Occipital lobe (tissue), 2 donors: Measurements from ENCODE around the gene TRHDE. TPM values are rescaled to one million over a fixed set of nuclear protein-coding genes. Genes with fewer than 3 reads are reported as not detected.

Source experiments
- DNase-seq: peaks from one replicate; lab custom pipeline; 2025; lab: John Stamatoyannopoulos, UW
- total RNA-seq: library from RNA; depleted of rRNA; stranded (reverse); fragments of >200 nt; gene quantifications from one replicate; pipeline ENCODE4 v1.2.3, GENCODE V29; 2014

Gene TRHDE
- total RNA-seq, 1 donor from 2014 or later: 57.1 TPM

DNA sequence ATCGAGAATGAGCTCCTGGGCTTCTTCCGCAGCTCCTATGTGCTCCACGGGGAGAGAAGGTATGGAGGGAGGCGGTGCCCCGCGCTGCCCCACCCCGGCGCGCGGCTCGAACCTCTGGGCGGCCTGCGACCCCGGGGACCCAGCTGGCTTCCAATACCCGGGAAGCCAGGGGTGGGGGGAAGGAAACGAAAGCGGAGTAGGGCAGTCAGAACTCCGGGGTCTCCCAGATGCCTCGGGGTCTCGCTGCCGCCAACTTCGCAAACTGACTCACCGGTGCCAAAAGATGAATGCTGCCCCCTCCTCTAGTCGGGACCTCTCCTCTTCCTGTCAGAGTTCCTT is 1.3 kb downstream of the TRHDE start:
- no peak for DNase-seq

DNA sequence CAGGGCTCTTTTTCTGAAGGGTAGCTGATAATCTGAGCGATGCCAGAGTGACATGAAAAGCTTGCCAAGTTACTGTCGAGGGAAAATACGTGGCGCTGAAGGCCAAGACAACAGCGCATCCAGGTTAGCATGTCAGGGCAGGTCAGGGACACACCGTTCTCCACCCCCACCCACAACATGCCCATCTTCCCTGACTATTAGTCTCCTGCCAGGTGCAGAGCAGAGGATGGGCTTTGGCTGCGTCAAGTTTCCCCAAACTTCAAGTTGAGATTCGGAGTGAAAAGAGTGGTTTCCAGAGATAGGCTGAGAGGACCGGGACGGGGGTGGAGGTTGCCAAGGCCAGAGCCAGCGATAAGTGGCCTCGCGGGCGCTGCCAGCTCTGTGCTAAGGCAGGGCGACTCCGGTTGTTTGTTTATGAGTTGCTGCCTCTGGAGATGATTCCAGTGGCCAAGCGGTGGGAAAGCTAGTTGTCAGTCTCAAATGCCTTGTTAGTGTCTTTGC is 1.7 kb downstream of the TRHDE start:
- DNase-seq: no peak

DNA sequence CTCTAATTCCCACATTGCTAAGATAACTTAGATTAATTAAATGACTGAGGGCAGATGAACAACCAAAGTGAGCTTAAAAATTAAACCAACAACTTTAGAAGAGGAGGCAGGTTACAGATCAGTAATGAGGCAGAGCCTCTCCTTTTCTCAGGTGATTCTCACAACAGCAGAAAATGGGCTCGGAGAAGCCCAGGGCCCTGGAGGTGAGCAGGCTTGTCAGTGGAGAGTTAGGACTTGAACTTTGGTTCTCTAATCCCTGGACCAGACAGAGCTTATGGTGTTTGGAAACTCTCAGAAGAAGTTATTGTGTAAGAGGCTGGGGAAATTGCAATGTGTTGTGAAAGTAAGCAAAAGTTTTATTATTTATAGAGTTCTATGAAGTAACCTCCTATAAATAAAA is 2.8 kb downstream of the TRHDE start:
- no peak for DNase-seq

DNA sequence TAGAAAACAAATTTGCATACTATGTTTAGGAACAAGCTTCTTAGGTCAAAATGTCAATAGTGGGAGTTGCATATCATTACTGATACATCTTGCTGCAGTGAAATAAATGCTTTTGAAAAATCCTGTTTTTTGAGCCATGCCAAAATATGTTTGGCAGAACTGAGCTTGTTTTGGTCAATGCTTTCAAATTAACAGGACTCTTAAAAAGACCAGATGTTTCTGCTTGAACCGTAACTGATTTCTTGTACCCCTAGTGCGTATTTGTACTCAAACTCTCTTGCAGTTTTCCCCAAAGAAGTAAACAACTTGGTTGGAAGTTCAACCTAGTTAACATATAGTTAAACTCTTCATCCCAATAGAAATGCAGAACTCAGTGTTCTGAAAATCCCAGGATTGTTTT is 3.4 kb downstream of the TRHDE start:
- DNase-seq: no peak

DNA sequence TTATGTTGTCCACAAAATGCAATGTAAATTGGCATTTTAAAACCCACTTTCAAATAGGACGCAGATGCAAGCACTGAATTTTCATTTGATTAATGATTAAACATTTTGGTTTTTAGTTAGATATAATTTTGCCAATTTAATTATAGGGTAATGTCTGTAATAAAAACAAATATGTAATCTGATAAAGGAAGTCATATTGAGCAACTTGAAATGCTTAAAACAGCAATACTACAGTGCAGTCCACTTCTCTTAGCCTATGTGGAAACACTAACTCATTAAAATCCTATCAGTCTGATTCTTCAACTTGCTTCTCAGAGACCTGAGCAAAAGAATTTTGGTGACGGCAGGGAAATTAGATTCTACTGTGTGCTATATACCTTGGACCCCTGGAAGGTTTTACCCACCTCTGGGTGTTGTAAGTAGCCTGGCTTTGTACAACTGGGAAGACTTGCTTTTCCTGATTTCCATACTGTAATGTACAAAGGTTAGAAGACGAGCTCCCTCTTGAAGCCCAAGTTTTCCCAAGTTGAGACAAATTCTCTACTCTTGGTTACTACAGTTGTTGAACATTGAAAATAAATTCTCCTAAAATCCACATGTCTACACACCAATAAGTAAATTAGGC is 4.1 kb downstream of the TRHDE start:
- no peak for DNase-seq

DNA sequence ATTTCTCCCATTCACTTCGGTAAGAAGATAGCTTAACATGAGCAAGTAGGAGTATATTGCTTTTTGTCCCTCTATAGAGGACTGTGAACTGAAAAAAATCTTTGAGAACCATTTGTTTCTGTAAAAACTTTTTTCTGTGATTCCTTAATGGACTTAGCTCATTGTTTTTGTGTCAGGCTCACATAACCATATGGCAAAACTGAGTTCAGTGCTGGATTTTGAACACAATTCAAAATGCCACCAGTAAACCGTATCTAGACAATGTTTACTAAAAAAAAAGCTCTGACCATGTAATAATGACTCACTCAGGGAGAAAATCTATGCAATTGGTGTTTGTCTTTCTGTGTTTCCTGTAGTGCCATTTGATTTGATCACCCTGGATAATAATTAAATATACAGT is 5.2 kb downstream of the TRHDE start:
- no peak for DNase-seq

DNA sequence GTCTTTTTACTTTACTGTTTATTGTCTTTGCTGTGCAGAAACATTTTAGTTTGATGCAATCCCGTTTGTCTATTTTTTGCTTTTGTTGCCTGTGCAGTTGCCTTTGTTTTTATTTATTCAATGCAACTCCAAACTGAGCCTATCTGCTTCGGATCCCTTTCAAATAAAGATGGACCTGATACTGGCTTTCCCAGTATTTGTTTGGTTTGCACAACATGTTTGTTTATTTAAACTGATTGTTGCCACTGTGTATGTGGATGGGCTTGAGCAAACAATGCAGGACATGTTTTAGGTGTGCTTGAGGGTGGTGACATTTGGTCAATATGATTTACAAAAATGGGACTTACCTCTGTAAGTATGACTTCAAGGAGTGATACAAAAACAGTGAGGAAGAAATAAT is 6.7 kb downstream of the TRHDE start:
- DNase-seq: no peak

DNA sequence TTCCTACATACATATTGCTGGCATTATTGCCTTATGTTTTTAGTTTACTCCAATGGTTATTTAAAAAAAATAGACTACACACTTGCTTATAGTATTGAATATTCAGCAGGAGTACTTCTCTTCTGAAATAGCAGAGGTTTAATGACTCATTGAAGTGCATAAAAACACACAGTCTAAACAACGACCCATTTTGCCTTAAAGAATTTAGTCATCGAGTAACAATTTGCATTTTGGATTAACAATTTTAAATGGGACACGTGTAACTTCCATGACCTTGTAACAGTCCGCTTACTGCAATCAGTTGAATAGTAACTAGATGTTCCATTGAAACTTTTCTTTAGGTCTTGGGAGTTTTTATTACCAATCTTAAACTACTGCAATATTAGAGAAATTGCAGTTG is 9.0 kb downstream of the TRHDE start:
- no peak for DNase-seq

DNA sequence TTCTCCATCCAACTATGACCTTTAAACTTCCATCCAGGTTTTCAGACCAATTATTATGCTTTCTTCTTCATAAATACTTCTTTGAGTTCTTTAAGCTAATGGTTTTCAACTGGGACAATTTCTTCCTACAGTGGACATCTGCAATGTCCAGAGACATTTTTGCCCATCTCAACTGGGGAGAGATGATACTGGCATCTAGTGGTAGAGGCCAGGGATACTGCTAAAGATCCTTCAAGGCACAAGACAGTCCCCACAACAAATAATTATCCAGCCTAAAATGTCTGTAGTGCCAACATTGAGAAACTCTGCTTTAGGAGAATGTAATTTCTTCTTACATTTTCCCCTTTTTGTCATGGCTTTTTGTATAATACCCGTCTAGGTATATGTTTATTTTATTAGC is 10.6 kb downstream of the TRHDE start:
- no peak for DNase-seq

DNA sequence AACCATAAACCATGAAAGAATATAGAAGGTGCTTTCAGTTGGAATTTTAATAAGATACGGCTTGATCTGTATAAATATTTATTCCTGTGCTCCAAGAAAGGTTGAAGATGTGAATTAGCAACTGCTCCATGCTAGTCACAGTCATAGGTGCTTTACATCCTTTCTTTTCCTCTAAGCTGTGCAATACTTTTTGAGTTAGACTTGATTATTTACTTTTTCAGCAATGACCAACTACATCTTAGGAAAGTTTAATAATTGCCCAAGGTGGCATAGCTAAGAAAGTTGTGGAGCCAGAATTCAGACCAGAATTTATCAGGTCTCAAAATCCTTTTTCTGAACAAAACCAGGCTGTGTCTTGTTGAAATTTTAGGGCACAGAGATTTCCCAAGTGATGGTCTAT is 13.7 kb downstream of the TRHDE start:
- DNase-seq: no peak

DNA sequence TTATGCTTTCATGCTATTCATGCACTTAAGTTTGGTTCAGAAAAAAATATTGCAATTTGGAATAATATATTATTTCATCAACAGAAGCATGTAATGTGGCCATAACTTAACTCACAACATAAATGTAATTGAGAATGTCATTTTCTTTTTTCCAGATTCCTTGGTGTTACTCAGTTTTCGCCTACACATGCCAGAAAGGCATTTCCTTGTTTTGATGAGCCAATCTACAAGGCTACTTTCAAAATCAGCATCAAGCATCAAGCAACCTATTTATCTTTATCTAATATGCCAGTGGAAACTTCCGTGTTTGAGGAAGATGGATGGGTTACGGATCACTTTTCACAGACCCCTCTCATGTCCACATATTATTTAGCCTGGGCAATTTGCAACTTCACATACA is 14.4 kb downstream of the TRHDE start:
- DNase-seq: no peak

DNA sequence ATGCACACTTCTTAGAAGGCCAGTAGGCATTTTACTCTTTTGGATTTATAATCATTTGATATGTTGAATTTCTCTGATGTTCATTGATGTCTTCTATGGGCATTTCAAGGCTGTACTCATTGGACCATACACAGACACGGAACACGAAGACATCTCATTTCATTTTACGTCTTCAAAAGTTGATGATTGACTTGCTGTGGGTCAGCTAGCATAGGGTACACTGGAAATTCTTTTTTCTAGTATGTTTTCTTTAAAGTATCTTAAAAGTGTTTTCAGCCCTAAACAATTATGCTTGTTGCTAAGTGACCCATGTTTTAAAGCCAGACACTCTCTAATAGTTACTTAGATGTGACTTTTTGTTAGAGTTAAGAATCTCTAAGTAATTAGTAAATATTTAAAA is 16.3 kb downstream of the TRHDE start:
- no peak for DNase-seq

DNA sequence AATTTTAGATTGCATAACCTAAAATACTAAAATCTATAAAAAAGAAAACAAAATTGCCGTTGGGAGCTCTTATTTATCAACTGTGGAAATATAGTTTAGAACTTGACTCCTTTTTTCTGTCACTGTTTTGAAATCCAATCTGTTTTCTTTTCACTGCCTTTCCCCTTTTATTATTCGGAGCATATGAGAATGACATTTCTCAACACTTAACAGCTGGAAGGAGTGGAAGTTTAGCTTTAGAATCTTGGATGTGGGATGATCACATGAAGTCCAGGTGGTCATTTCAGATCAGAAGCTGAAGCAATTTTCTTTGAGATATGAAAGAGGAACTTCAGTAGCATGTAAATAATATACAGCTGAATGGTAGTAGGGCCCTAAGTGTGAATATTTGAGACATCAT is 16.7 kb downstream of the TRHDE start:
- DNase-seq: no peak

DNA sequence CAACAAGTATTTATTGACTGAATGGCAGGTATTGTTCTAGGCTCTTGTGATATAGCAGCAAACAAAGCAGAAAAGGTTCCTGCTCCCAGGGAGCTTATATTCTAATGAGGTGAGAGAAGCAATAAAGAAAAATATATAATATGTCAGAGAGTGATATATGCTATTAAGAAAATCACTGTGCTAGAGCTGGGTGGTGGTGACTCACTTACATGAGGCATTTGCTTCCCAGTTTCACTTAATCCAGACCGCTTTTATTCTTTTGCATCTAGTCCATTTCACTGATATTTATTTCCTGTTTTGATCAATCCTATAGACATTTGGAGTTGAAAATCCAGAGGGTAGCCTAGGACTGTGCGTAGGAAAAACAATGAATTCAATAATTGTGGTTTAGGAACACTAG is 17.5 kb downstream of the TRHDE start:
- DNase-seq: no peak

DNA sequence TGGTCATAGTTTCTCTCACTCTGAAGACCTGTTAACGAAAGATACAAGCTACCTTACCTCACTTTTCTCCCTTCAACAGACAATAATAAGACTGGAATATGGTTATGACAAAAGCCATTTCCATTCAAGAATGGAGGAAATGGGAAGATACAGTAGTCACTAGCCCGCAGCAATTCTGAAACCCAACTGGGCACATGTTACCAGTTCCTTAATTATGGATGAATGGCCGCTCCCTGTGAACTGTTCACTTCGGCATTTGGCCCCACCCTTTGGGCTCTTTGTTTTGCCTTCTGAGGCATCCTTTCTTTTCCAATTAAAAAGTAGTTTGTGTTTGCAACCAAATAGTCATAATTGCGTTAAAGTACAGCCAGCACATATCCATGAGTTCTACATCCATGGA is 19.0 kb downstream of the TRHDE start:
- DNase-seq: no peak

DNA sequence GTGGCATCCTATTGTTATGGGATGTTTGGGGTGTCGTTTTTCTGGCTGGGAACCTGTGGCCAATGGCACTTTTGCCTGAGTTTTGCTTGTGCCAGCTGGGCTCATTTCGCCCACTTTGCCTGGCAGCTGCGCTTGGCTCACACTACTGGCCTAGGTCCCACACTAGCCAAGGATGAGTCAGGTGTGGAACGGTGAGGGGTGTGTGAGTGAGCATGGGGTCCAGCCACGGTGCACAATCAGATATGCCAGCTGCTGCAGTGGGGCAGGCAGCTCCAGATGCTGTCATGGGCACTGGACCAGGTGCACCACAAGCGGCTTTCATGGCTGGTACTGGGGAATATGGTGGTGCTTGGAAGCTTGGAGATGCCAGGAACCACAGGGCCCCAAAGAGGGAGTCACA is 21.5 kb downstream of the TRHDE start:
- no peak for DNase-seq

DNA sequence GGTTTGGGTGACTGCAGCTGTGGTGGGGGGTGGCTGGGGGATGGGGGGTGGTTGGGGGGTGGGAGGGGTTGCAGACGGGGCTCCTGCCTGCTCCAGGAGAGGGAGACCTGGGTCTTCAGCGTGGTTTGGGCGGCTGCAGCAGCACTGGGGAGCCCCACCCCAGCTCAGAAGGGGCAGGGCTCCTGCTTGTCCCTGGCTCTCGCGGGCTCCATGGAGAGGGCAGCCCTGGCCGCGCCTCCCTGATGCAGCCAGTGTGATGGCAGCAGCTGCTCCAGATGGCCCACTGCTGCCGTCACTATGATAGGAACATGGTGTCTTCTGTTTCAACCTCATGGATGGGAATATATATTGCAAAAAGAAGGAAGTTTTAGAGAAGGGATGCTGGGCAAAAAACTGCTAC is 22.9 kb downstream of the TRHDE start:
- no peak for DNase-seq

DNA sequence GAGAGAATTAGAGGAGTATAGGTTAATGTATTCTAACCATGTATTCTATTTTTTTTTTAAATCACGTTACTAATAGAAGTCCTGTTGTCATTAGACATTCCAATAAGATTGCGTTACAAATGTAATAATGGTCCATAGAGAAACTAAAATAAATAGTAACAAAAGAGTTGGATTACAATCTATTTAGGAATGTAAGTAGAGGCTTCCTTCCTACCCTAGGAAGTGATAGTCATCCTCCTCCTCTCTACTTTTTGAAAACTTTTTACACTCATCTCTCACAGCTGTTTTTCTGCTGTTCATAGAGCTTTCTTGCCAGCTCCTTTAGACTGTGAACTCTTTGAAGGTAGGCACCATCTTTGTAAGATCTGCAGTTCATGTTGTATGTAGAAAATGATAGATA is 23.6 kb downstream of the TRHDE start:
- DNase-seq: no peak

DNA sequence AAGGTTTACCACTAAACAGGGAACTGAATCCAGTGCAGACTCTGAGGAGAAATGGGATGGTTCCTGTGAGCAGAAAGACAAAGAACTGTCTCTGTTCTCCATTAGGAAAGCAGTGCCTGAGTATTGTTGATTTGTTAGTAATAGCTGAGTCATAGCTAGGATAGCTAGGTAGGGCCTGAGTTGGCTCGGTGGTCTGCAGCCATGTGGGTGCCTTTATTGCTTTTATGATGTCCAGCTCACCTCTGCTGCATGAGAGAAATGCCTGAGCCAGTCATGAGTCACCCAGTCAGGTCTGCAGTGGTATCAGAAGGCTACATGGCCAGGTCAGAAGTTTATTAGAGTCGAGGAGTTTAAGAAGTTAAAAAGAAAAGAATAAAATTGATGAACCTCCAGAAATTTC is 24.2 kb downstream of the TRHDE start:
- no peak for DNase-seq

DNA sequence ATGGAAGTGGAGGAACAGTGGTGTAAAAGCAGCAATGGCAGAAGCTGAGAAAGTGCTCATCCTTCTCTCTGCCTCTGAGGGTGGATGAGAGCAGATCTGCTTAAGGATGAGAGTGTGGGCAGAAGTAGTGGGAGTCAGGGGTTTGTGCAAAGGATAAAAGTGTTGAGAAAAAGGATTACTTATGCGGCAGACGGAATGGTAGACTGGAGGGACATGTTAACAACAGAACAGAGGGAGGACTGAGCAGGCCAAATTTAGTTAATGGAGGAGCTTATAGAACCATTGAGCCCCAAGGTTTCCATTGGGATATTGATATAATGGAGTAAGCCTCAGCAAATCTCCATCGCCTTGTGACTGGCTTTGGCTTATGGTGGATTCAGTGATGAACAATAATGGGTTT is 25.5 kb downstream of the TRHDE start:
- DNase-seq: no peak

DNA sequence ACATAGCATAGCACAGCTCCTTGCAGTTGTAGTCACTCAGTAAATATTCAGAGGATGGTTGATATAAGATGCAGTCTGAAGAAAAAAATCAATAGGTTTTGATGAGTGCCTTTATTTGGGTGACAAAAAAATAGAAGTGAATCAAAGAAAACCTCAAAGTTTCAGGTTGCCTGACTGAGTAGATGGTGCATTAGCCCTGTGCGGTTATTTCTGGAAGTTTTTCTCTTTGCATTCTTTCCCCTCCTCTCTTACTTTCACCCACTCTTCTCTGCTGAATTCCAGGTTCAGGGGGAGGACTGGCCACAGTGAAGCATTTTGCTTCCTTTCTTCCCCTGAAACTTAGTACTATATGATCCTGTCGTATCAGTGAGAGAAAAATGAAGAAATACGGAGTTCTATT is 28.6 kb downstream of the TRHDE start:
- DNase-seq: no peak

DNA sequence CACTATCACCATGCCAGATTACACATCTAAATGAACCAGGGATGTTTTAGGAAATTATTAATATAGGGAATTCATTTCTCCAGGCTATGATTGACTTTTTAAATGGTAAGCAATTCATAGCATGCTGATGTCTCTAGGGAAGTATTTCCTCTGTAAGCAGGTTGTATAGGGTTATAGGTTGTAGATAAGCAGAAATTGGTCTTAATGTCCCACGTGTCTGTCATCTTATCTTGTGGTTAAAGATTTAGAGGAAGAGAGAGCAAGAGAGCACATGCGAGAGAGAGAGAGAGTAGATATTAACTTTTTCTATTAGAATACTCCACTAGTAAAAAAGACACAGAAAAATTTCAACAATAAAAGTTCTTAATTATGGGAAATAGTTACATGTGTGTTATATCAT is 32.6 kb downstream of the TRHDE start:
- DNase-seq: no peak

DNA sequence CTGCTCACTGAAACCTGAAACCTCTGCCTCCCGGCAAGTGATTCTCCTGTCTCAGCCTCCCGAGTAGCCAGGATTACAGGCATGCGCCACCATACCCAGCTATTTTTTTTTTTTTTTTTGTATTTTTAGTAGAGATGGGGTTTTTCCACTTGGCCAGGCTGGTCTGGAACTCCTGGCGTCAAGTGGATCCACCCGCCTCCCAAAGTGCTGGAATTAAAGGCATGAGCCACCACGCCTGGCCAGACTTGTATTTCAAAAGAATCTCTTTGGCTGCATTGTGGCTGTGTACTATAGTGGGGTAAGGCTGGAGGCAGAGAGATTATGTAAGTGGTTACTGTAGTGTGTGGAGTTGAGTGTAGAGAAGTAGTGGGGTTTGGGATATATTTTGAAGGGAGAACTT is 35.1 kb downstream of the TRHDE start:
- no peak for DNase-seq

DNA sequence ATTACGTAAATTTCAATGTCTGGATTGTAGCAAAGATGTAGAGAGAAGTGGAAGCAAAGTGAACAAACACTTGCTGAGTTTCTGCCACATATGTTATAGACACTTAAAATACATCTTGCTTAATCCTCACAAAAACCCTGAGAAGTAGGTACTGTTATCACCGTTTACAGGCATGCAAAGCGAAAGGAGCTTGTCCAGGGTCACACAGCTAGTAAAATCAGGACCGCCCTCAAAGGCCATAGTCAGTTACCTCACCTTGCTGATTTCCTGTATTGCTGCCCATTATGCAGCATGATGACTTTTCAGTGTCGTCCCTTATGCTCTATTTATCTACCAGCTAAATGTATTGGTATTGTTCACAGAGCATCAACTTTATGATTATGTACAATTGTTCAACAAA is 39.8 kb downstream of the TRHDE start:
- DNase-seq: no peak
